Urinary bladder (tissue), 4 donors: ENCODE data around the gene ADAM12. TPM values are rescaled to one million over a fixed set of nuclear protein-coding genes. Genes with fewer than 3 reads are reported as not detected.

Experiments
- DNase-seq: peaks from one replicate; pipeline ENCODE4 v3.0.0-alpha.2; 2015; ENCODE audit errors: extremely low spot score
- H3K27ac ChIP-seq: one replicate; pipeline ENCODE4 v1.5.1; 2013; ENCODE audit warnings: low read depth, mild to moderate bottlenecking, moderate library complexity
- H3K36me3 ChIP-seq: one replicate; pipeline ENCODE4 v1.6.1; 2013; ENCODE audit warnings: mild to moderate bottlenecking, moderate library complexity; ENCODE audit not compliant: insufficient read depth
- H3K4me1 ChIP-seq: one replicate; pipeline ENCODE4 v1.6.1; 2013; ENCODE audit warnings: mild to moderate bottlenecking, moderate library complexity; ENCODE audit not compliant: insufficient read depth
- H3K4me3 ChIP-seq: one replicate; pipeline ENCODE4 v1.5.1; 2013; ENCODE audit warnings: low read depth, low read length
- WGBS: extraction: QIAGEN DNeasy Blood & Tissue Kit; methylation state at CpG from one replicate; pipeline ENCODE4 v1.1.7; 2013; 5-methylcytosine and 5-hydroxymethylcytosine counted together
- polyA plus RNA-seq: library from polyadenylated mRNA; stranded (reverse); fragments of 200-250 nt; gene quantifications from one replicate; pipeline ENCODE4 v1.2.3, GENCODE V29; 2013
- total RNA-seq: library from RNA; depleted of rRNA; stranded (reverse); fragments of >200 nt; gene quantifications from one replicate; pipeline ENCODE4 v1.2.3, GENCODE V29; 2014
- donor health status: healthy with polysubstance abuse.
- donor health status: healthy.

The ADAM12 gene
- total and polyA plus RNA-seq, 2 donors, result 2.1 to 95.0 TPM

- Histone ChIP-seq H3K36me3 (no peaks in the 10 kb centered on the region), H3K4me1 (no peaks in the 10 kb centered on the region), H3K27ac (no peak overlapping the region), H3K4me3 (no peak overlapping the region)
- WGBS, result 83% methylated on average over 12 of the region's 12 CpGs
- DNase-seq, result no peak
These were observed 120.0 kb downstream of the ADAM12 start for GRCh38 chr10:126268013-126268920.

- Histone ChIP-seq H3K27ac (no peak overlapping the region), H3K4me3 (no peak overlapping the region), H3K4me1 (no peaks in the 10 kb centered on the region), H3K36me3 (no peaks in the 10 kb centered on the region)
- DNase-seq, result no peak
- WGBS, result 71% methylated on average over 14 of the region's 14 CpGs
These were observed 123.9 kb downstream of the ADAM12 start for GRCh38 chr10:126264102-126265018.

DNA sequence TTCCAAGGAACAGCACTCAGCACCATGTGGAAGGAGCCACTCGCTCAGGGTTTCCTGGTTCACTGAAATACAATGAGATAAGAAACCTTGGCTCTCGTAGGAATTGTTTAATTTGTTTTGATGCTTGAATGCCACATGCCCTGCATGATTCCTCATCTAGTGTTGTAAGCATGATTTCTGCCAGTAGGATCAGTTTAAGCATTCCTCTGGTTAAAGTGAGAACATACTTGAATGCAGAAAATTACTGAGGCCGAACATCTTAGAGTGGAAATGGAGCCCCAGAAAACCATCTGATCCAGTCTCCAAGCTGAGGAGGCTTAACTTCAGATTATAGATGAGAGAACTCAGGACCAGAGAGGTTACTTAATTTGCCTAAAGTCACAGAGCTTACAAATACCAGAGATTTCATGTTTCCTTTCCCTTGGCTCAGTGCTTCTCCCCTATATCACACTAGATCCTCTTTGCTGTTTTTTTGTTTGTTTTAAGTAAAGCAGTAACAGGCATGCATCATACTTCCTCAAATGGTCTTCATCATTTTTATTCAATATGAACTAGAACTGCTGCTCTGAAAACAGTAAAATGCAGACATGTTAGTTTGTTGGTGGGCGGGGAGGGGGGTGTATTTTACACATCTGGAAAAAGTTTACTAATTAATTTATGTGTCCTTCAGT lies 125.1 kb downstream of the ADAM12 start:
- Histone ChIP-seq H3K4me1 (no peaks in the 10 kb centered on the region), H3K4me3 (no peak overlapping the region), H3K27ac (no peak overlapping the region), H3K36me3 (no peaks in the 10 kb centered on the region)
- WGBS, result 89% methylated on average over 4 of the region's 4 CpGs
- DNase-seq, result no peak

DNA sequence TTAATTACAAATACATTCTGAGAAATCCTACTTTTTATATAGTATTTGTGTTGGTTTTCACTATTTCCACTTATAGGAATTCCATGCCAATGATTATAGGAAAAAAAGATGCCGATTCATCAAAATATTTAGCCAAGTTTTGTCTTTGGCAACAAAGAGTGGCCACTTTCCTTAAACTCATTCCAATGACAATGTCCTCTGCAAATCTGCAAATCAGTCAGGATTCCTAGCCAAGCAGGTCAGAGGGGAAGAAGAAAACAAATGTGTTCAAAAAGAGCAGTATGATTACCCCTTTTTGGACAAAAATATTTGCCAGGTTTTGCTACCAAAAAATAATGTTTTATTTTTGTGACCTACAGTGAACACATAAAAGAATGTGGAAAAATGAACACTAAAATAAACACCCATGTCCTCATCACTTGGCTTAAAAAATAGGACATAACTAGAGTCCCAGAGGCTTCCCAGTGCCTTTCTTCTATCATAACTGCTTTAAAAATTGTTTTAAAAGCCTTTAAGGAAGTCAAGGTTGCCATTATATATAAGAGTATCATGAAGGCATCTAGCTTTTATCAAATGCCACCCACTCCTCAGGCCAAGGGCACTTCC lies 125.9 kb downstream of the ADAM12 start:
- Histone ChIP-seq H3K27ac (no peak overlapping the region), H3K4me1 (no peaks in the 10 kb centered on the region), H3K4me3 (no peak overlapping the region), H3K36me3 (no peaks in the 10 kb centered on the region)
- 71% methylated on average over 1 of the region's 1 CpG for WGBS
- no peak for DNase-seq

- no peaks in the 10 kb centered on the region for H3K4me1 ChIP-seq
- no peak overlapping the region for H3K4me3 ChIP-seq
- H3K27ac ChIP-seq, result no peak overlapping the region
- 94% methylated on average over 7 of the region's 7 CpGs for WGBS
- no peaks in the 10 kb centered on the region for H3K36me3 ChIP-seq
- no peak for DNase-seq
These were observed 128.4 kb downstream of the ADAM12 start for GRCh38 chr10:126259760-126260479.

DNA sequence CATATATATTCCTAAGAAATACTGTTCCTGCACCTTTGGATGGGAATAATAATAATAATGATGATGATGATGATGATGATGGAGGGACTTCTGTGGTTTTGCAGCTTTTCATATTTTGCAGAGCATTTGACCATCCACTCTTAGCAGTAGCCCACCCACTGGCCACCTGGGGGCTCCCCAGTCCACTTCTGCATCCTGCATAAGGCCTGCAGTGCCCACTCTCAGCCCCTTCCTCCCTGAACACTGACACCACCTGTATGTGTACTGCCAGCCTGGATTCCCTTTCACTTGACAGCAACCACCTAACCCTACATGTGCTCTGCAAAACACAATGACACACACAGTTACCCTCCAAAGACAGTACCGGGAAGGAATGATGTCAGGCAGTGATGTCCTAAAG lies 131.4 kb downstream of the ADAM12 start:
- Histone ChIP-seq H3K4me1 (no peaks in the 10 kb centered on the region), H3K27ac (no peak overlapping the region), H3K4me3 (no peak overlapping the region), H3K36me3 (no peaks in the 10 kb centered on the region)
- no peak for DNase-seq
- 98% methylated on average over 1 of the region's 1 CpG for WGBS

GRCh38 chr10:126255313-126255712 lies 133.0 kb downstream of the ADAM12 start:
- Histone ChIP-seq H3K4me1 (no peaks in the 10 kb centered on the region), H3K27ac (no peak overlapping the region), H3K4me3 (no peak overlapping the region), H3K36me3 (no peaks in the 10 kb centered on the region)
- no peak for DNase-seq
- 96% methylated on average over 8 of the region's 8 CpGs for WGBS

DNA sequence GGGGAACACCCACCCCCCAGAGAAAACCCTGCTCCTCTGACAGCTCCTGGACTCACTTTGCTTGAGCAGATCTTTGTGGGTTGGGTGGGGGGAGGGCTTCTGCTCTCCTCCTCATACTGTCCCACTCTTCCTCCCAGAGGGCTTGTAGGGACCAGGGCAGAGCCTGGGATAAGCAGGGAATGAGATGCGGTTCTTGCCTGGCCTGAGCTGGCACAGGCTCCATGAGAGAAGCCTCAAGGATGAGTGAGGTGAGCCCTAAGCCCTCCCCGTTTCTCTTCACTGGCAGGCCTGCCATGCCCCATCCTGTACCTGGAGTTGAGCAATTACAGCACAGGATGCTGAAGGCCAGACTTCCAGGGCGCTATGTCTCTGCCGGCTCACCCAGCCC lies 134.7 kb downstream of the ADAM12 start:
- WGBS, result 68% methylated on average over 4 of the region's 4 CpGs
- DNase-seq, result no peak
- Histone ChIP-seq H3K4me3 (no peak overlapping the region), H3K36me3 (no peaks in the 10 kb centered on the region), H3K4me1 (no peaks in the 10 kb centered on the region), H3K27ac (peak overlapping the region; percentile 11)

DNA sequence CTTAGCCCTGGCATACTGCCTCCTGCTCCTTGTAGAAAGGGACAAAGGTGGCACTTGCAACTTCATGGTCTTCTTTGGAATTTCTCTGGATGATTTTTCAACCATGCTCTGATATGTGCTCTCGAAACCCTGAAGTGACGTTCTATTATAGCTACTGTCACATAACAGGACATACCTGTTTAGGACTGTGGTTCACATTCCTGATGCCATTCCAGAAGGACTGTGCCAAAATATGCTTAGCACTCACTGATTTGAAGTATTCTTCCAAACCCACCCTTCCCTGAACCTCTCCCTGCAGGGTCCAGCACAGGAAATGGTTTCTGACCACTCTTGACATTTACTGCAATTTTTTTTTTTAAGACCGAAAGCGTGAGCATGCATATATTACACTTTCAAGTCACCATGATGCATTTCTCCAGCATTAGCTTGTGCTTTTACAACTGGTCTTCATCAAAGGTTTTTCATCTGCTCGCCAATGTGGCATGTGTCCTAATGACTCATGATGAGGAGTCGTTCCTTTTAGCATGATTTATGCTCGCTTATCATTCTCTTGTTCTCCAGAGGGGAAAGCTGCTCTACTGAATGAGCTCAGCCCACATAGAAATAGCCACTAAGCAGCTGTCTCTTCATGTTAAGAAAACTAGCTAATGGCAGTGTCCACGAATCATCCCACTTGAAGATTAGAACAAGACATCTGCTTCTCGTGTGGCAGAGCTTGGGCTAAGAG lies 135.2 kb downstream of the ADAM12 start:
- Histone ChIP-seq H3K4me1 (no peaks in the 10 kb centered on the region), H3K4me3 (no peak overlapping the region), H3K36me3 (no peaks in the 10 kb centered on the region), H3K27ac (peak overlapping the region; percentile 11)
- peak; percentile 51 for DNase-seq
- 41% methylated on average over 9 of the region's 9 CpGs for whole genome bisulfite sequencing

DNA sequence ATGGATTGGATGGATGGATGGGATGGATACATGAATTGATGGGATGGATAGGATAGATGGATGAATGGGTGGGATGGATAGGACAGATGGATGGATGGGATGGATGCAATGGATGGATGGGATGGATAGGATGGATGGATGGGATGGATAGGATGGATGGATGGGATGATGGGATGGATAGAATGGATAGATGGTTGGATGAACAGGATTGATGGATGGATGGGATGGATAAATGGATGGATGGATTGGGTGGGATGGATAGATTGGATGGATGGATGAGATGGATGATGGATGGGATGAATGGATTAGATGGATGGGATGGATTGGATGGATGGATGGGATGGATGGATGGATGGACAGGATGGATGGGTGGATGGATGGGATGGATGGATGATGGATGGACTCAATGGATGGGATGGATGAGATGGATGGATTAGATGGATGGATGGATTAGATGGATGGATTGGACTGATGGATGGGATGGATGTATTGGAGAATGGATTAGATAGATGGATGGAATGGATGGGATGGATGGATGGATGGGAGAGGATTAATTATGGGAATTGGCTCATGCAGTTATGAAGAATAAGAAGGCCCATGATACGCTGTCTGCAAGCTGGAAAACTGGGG lies 136.4 kb downstream of the ADAM12 start:
- Histone ChIP-seq H3K36me3 (no peaks in the 10 kb centered on the region), H3K4me1 (no peaks in the 10 kb centered on the region), H3K4me3 (no peak overlapping the region), H3K27ac (no peak overlapping the region)
- 100% methylated on average over 1 of the region's 1 CpG for WGBS
- DNase-seq, result no peak

- DNase-seq, result no peak
- 73% methylated on average over 8 of the region's 8 CpGs for WGBS
- Histone ChIP-seq H3K4me1 (no peaks in the 10 kb centered on the region), H3K36me3 (no peaks in the 10 kb centered on the region), H3K27ac (no peak overlapping the region), H3K4me3 (no peak overlapping the region)
These were observed 137.6 kb downstream of the ADAM12 start for GRCh38 chr10:126250527-126251310.
